GM10266 (cell line): ENCODE results near the gene FRMD4A.

Experiments
- DNase-seq: peaks from one replicate; pipeline ENCODE4 v3.0.0; 2012; ENCODE audit errors: extremely low spot score
- TF ChIP-seq, protein P1 (sequence below): IDR thresholded peaks from 2 replicates; pipeline ENCODE4 v1.5.1; 2012; ENCODE audit warnings: mild to moderate bottlenecking, low read depth; ENCODE audit not compliant: control insufficient read depth, insufficient read depth; ENCODE audit errors: missing control alignments

The FRMD4A gene

GRCh38 chr10:13673156-13673555, 657.6 kb downstream of the FRMD4A start:
- TF ChIP-seq, protein P1, sequence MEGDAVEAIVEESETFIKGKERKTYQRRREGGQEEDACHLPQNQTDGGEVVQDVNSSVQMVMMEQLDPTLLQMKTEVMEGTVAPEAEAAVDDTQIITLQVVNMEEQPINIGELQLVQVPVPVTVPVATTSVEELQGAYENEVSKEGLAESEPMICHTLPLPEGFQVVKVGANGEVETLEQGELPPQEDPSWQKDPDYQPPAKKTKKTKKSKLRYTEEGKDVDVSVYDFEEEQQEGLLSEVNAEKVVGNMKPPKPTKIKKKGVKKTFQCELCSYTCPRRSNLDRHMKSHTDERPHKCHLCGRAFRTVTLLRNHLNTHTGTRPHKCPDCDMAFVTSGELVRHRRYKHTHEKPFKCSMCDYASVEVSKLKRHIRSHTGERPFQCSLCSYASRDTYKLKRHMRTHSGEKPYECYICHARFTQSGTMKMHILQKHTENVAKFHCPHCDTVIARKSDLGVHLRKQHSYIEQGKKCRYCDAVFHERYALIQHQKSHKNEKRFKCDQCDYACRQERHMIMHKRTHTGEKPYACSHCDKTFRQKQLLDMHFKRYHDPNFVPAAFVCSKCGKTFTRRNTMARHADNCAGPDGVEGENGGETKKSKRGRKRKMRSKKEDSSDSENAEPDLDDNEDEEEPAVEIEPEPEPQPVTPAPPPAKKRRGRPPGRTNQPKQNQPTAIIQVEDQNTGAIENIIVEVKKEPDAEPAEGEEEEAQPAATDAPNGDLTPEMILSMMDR = no peak
- DNase-seq = no peak

DNA sequence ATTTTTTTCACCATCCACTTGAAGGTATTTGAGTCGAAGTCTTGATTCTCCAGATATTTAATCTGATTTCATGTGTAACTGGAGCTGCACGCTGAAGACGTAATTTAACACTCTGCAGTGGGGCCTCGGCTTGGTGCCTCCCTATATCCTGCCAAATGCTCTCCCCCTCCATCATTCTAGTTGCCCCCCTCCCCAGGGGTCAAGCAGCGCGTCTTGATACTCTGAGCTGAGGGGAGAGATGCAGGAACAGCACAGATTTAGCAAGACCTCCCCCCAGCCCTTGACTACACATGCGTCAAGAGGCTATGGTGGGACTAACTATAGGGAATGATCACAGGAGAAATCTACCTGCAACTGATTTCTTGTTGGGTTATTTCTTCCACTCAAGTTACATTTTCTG, 658.2 kb downstream of the FRMD4A start:
- TF ChIP-seq, protein P1 = no peak
- no peak for DNase-seq

- TF ChIP-seq, protein P1 = no peak
- DNase-seq = no peak
Measured at GRCh38 chr10:13671904-13672303, 658.8 kb downstream of the FRMD4A start.

DNA sequence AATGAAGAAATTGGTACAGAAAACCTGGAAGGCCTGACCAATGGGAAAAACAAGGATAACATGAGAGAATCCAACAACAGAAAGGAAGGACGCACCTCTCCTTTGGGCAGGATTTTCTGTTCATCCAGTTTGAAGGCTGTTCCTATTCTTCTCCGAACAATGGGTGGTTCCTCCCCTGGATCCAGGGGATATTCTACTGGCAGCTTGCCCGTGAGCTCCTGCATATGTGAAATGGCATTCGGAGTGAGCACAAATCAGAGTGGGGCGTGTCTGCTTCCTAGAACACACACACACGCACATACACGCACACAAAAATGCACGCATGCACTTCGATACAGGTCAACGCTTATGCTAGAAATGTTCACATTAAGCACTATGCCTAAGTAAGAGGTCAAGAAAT, 660.4 kb downstream of the FRMD4A start:
- no peak for DNase-seq
- TF ChIP-seq, protein P1 = no peak

- no peak for DNase-seq
- TF ChIP-seq, protein P1 = no peak
Measured at GRCh38 chr10:13669901-13670300, 660.8 kb downstream of the FRMD4A start.

GRCh38 chr10:13669182-13669855, 661.4 kb downstream of the FRMD4A start:
- DNase-seq = no peak
- TF ChIP-seq, protein P1 = no peak

DNA sequence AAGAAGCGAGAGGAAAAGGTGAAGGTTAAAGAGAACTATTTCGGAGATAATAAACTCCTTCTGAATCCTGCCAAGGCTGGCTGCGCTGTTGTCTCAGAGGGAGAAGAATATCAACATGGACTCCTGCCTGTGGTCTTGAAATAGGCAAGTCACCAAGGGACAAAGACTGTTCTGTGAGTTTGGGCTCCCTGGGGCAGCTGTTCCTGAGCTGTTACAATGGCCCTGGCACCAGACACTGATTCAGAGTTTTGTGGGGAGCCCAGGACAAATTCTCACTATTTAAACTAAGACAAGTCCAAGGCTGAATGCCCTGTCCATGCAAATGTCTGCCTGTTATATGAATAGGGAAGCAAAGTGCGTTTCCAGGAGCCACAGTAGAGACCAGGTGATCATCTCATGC, 662.6 kb downstream of the FRMD4A start:
- DNase-seq = no peak
- TF ChIP-seq, protein P1 = no peak
